ENCODE results near the gene ARMS2. TPM values are rescaled to one million over a fixed set of nuclear protein-coding genes. Genes with fewer than 3 reads are reported as not detected.

ARMS2 gene
- total RNA-seq, 2 donors from 2014 or later = not detected

DNA sequence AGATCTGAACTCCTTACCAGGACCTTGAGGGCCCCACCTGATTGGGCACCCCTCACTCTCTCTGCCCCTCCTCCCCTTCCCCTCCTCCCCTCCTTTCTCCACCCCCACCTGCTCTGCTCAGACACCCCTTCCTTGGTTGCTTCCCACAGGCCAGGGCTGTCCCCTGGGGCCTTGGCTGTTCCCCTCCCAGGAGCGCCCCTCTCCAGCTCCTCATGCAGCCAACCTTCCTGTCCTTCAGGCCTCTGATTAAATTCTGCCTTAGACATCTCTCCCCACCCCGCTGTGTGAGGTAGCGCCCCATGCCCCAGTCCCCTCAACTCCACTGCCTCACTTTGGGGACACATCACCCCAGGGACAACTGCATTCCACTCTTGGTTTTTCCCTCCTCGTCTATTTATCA lies 39.3 kb downstream of the ARMS2 start:
- Histone ChIP-seq H3K27ac (peak overlapping the region in 1 of 2 donors; percentile 63), H3K9me3 (no peaks in the 10 kb centered on the region), H3K27me3 (no peaks in the 10 kb centered on the region), H3K36me3 (no peaks in the 10 kb centered on the region), H3K4me3 (no peak overlapping the region), H3K4me1 (peaks cover 0 to 56% of the 10 kb centered on the region in 2 donors)
- DNase-seq (ENCODE audit: low spot score) = no peak
- TF ChIP-seq, protein P1, sequence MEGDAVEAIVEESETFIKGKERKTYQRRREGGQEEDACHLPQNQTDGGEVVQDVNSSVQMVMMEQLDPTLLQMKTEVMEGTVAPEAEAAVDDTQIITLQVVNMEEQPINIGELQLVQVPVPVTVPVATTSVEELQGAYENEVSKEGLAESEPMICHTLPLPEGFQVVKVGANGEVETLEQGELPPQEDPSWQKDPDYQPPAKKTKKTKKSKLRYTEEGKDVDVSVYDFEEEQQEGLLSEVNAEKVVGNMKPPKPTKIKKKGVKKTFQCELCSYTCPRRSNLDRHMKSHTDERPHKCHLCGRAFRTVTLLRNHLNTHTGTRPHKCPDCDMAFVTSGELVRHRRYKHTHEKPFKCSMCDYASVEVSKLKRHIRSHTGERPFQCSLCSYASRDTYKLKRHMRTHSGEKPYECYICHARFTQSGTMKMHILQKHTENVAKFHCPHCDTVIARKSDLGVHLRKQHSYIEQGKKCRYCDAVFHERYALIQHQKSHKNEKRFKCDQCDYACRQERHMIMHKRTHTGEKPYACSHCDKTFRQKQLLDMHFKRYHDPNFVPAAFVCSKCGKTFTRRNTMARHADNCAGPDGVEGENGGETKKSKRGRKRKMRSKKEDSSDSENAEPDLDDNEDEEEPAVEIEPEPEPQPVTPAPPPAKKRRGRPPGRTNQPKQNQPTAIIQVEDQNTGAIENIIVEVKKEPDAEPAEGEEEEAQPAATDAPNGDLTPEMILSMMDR (IDR thresholded peaks at IDR 0.05) = no peak

DNA sequence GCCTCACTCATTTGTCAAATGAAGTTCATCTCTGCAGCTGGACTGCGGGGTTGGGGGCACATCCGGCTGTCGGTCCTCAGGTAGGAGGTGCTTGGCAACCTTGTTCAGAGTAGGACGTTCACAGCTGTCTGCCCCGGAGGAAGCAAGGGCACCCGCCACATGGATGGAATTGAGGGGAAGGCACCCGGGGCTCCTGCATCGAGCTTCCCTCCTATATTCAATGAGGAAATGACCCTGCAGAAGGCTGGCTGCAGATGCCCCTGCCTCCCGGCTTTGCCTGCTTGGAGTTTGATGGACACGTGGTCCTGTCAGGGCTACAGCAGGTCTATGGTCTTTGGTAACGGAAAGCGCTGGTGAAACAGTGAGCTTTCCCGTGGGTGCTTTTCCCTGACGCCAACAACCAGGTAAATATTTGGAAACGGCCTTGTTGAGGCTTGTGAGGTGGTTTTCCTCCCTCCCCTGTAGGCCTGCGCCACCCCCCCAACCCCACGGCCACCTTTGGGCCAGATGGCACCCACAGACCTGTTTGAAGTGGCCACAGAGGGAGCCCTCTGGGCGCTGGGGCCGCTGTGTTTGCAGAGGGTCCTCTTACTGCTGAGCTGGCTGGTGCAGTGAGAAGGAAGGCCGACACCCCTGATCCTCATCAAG lies 39.8 kb downstream of the ARMS2 start:
- peaks cover 0 to 61% of the 10 kb centered on the region in 2 donors for H3K4me1 ChIP-seq
- peak overlapping the region; percentile 14 to 63 for H3K27ac ChIP-seq
- no peak for DNase-seq (ENCODE audit: low spot score)
- no peaks in the 10 kb centered on the region for H3K27me3 ChIP-seq
- H3K36me3 ChIP-seq = no peaks in the 10 kb centered on the region
- no peaks in the 10 kb centered on the region for H3K9me3 ChIP-seq
- TF ChIP-seq, protein P1 (IDR thresholded peaks at IDR 0.05) = no peak
- no peak overlapping the region for H3K4me3 ChIP-seq

DNA sequence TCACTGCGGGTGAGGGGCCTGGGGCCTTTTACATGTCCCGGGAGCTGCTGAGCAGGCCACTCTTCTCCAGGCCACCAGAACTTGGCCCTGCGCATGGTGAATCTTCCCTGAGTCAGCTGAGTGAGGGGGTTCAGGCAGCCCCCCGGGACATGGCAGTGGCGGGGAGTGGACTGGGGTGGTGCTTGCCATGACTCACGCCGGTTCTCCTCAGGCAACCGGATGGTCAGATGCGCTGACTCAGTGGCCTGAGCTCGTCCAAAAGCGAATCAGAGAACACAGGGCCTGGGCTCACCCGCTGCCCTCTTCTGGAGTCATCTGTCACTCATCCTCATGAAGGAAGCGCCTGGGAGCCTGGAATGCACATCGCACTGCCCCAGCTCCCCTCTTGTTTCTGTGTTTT lies 40.4 kb downstream of the ARMS2 start:
- peak overlapping the region; percentile 61 to 63 for H3K27ac ChIP-seq

DNA sequence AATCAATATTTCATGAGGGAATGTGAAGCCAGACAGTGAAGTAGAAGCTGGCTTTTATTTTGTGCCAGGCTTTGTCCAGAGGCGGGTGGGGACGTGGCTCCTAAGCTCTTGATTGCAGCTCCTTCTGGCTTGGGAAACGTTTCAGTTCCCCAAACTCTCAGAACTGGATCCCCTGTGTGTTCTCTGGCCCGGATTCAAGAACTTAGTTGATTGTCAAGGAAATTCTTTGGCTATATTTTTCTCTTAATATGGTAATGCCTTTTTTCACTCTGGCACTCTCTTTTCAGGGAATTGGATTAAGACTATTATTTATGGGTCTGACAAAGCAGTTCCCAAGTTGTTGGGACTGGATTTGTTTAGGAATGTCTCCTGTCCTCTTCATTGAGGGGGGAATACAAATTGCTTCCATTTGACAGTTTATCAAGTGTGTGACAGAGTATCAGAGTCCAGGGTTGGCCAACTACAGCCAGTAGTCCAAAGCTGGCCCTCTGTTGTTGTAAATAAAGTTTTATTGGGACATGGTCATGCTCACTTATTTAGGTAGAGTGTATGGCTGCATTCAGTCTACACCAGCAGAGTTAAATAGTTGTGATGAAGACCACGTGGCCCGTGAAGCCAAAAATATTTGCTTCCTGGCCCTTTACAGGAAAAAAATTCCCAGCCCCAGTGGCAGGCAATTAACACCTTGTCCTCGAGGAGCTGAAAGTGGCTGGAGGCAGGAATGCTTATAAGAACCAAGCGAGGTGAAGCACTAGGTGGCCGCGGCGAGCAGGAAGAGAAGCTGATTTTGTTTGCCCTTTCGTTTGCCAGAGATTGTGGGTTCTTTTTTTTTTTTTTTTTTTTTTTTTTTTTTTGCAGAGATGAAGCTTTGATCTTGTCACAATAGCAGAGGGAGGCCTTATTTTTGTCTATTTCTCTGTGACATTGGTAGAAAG lies 41.2 kb downstream of the ARMS2 start:
- H3K4me1 ChIP-seq = peaks cover 0 to 70% of the 10 kb centered on the region in 2 donors
- H3K27ac ChIP-seq = peak overlapping the region; percentile 61 to 63
- H3K27me3 ChIP-seq = no peaks in the 10 kb centered on the region
- H3K36me3 ChIP-seq = no peaks in the 10 kb centered on the region
- no peak for DNase-seq (ENCODE audit: low spot score)
- TF ChIP-seq, protein P1 (IDR thresholded peaks at IDR 0.05) = no peak
- no peak overlapping the region for H3K4me3 ChIP-seq
- no peaks in the 10 kb centered on the region for H3K9me3 ChIP-seq

More for the DNA sequence above, 40.4 kb downstream of the ARMS2 start:
- peaks cover 0 to 66% of the 10 kb centered on the region in 2 donors for H3K4me1 ChIP-seq
- TF ChIP-seq, protein P1 (IDR thresholded peaks at IDR 0.05) = no peak
- H3K9me3 ChIP-seq = no peaks in the 10 kb centered on the region
- no peaks in the 10 kb centered on the region for H3K27me3 ChIP-seq
- peak; percentile 72 for DNase-seq (ENCODE audit: low spot score)
- H3K36me3 ChIP-seq = no peaks in the 10 kb centered on the region
- no peak overlapping the region for H3K4me3 ChIP-seq

DNA sequence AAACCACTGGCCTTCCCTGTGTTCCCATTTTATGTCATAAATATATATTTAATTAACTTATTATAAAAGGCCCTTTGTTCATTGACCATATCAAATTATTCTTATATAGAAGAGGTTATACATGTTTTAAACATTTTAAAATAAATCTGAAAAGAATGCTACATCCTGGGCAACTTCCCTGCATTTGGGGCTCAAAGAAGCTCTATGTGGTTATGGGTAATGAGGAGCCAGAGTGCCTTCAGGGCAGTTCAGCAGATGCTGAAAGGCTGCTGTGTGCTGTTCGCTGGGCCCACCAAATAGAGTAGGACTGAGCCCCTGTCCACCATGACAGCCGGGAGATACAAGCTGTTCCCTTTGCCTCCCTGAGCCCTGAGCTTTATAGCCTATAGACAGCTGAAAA lies 42.8 kb downstream of the ARMS2 start:
- Histone ChIP-seq H3K36me3 (no peaks in the 10 kb centered on the region), H3K27ac (no peak overlapping the region), H3K4me3 (no peak overlapping the region), H3K27me3 (no peaks in the 10 kb centered on the region), H3K9me3 (no peaks in the 10 kb centered on the region), H3K4me1 (peaks cover 0 to 62% of the 10 kb centered on the region in 2 donors)
- DNase-seq (ENCODE audit: low spot score) = no peak
- TF ChIP-seq, protein P1 (IDR thresholded peaks at IDR 0.05) = no peak

Measured in right atrium auricular region (tissue), 2 donors.